HepG2 (cell line): ENCODE results near the gene RSBN1. TPM values are rescaled to one million over a fixed set of nuclear protein-coding genes. Genes with fewer than 3 reads are reported as not detected.
A peak's percentile ranks its signal among the peaks of the same experiment; 100 is the strongest.

Source experiments
- BHLHE40 ChIP-seq: IDR thresholded peaks from 2 replicates; pipeline ENCODE4 v1.6.1; 2011; ENCODE audit warnings: low read length, improper control_type of control experiment
- HNF4G ChIP-seq, 2 experiments: sonication (generic) in 1 of 2; formaldehyde crosslinking in 1 of 2; IDR thresholded peaks; 2 replicates each; pipeline versions ENCODE4 v1.4.0 to v1.6.1; 2011 to 2020; ENCODE audit warnings: borderline replicate concordance in 2 of 2, low read depth in 2 of 2, mild to moderate bottlenecking in 2 of 2, low read length in 1 of 2, missing genetic modification reagents in 1 of 2, moderate library complexity in 1 of 2
- HOXA5 ChIP-seq: sonication (generic); formaldehyde crosslinking; IDR thresholded peaks from 2 replicates; pipeline ENCODE4 v1.4.0; 2020; ENCODE audit warnings: missing genetic modification reagents
- IKZF1 ChIP-seq: fragments of 450-650 bp; IDR thresholded peaks from 2 replicates; pipeline ENCODE4 v1.7.1; 2016
- KLF6 ChIP-seq: IDR thresholded peaks from 2 replicates; pipeline ENCODE4 v1.8.0; 2016; ENCODE audit warnings: missing biosample characterization, missing genetic modification reagents
- KMT2A ChIP-seq: sonication (generic); formaldehyde crosslinking; IDR thresholded peaks from 2 replicates; pipeline ENCODE4 v1.4.0; 2020; ENCODE audit warnings: missing genetic modification reagents
- MEF2D ChIP-seq: sonication (generic); formaldehyde crosslinking; IDR thresholded peaks from 2 replicates; pipeline ENCODE4 v1.5.1; 2020; ENCODE audit warnings: mild to moderate bottlenecking, missing genetic modification reagents
- MEIS2 ChIP-seq: sonication (generic); formaldehyde crosslinking; IDR thresholded peaks from 2 replicates; pipeline ENCODE4 v1.9.0; 2021; ENCODE audit warnings: mild to moderate bottlenecking, missing genetic modification reagents
- PAF1 ChIP-seq: IDR thresholded peaks from 2 replicates; pipeline ENCODE4 v1.6.1; 2016; ENCODE audit warnings: missing genetic modification reagents, missing compliant biosample characterization
- POLR2G ChIP-seq: fragments of 200-400 bp; formaldehyde crosslinking; IDR thresholded peaks from 2 replicates; pipeline ENCODE4 v1.6.1; 2018; ENCODE audit warnings: mild to moderate bottlenecking, low read depth, low read length, moderate library complexity
- RAD21 ChIP-seq: fragments of 450-650 bp; formaldehyde crosslinking; IDR thresholded peaks from 2 replicates; pipeline ENCODE4 v1.5.0; 2020; ENCODE audit warnings: mild to moderate bottlenecking
- RCOR2 ChIP-seq: IDR thresholded peaks from 2 replicates; pipeline ENCODE4 v1.6.1; 2016; ENCODE audit warnings: missing biosample characterization, missing genetic modification reagents
- U2AF2 ChIP-seq: fragments of 200-400 bp; formaldehyde crosslinking; IDR thresholded peaks from 2 replicates; pipeline ENCODE4 v1.6.1; 2017; ENCODE audit warnings: low read depth, mild to moderate bottlenecking, low read length
- XBP1 ChIP-seq: sonication (generic); formaldehyde crosslinking; IDR thresholded peaks from 2 replicates; pipeline ENCODE4 v1.5.0; 2020; ENCODE audit warnings: missing genetic modification reagents
- ZNF546 ChIP-seq: sonication (generic); formaldehyde crosslinking; conservative IDR thresholded peaks from 2 replicates; pipeline ENCODE4 v1.8.1; 2023; ENCODE audit warnings: mild to moderate bottlenecking, missing genetic modification reagents
- ZNF891 ChIP-seq: sonication (generic); formaldehyde crosslinking; IDR thresholded peaks from 2 replicates; pipeline ENCODE4 v1.5.0; 2020; ENCODE audit warnings: mild to moderate bottlenecking, missing genetic modification reagents
- polyA plus RNA-seq, 8 experiments: library from polyadenylated mRNA; depleted of rRNA in 3 of 8; stranded (reverse) in 7 of 8; unstranded in 1 of 8; fragments of >200 nt; fragmentation: Illumina TruSeq in 4 of 8; extraction: Trizol in 4 of 8; gene quantifications; 2 replicates each; pipeline versions ENCODE4 v1.2.1 to v1.2.3, GENCODE V29; 2011 to 2016; ENCODE audit warnings: low read depth in 4 of 8, missing spikeins in 1 of 8, mixed read lengths in 1 of 8; ENCODE audit not compliant: insufficient read depth in 1 of 8
- total RNA-seq, 5 experiments: library from RNA; depleted of rRNA; stranded (reverse); fragments of >200 nt; fragmentation: Illumina TruSeq; extraction: Trizol; gene quantifications; 2 replicates each; pipeline ENCODE4 v1.2.3, GENCODE V29; 2016; ENCODE audit warnings: low read depth in 1 of 5
- TF ChIP-seq, protein P1 (sequence below): sonication (generic); formaldehyde crosslinking; IDR thresholded peaks from 2 replicates; pipeline ENCODE4 v1.4.0; 2020; ENCODE audit warnings: missing genetic modification reagents, borderline replicate concordance
- TF ChIP-seq, protein P2 (sequence below): sonication (generic); formaldehyde crosslinking; IDR thresholded peaks from 2 replicates; pipeline ENCODE4 v1.4.0; 2020; ENCODE audit warnings: missing genetic modification reagents
- TF ChIP-seq, protein P3 (sequence below): IDR thresholded peaks from 2 replicates; pipeline ENCODE4 v1.6.1; 2018; ENCODE audit warnings: missing genetic modification reagents, mild to moderate bottlenecking, missing compliant biosample characterization
- TF ChIP-seq, protein P4 (sequence below): IDR thresholded peaks from 2 replicates; pipeline ENCODE4 v1.6.1; 2018; ENCODE audit warnings: missing genetic modification reagents
- TF ChIP-seq, protein P5 (sequence below): sonication (generic); formaldehyde crosslinking; IDR thresholded peaks from 2 replicates; pipeline ENCODE4 v1.4.0; 2020; ENCODE audit warnings: mild to moderate bottlenecking, missing genetic modification reagents
- TF ChIP-seq, protein P6 (sequence below): sonication (generic); formaldehyde crosslinking; IDR thresholded peaks from 2 replicates; pipeline ENCODE4 v1.8.0; 2022; ENCODE audit warnings: mild to moderate bottlenecking, missing genetic modification reagents, borderline replicate concordance

The RSBN1 gene
- total and polyA plus RNA-seq, 2 of the 13 experiments (the other 11 are each of a cell fraction or from before 2014, with no cell fraction given) = 8.3 to 10.4 TPM

DNA sequence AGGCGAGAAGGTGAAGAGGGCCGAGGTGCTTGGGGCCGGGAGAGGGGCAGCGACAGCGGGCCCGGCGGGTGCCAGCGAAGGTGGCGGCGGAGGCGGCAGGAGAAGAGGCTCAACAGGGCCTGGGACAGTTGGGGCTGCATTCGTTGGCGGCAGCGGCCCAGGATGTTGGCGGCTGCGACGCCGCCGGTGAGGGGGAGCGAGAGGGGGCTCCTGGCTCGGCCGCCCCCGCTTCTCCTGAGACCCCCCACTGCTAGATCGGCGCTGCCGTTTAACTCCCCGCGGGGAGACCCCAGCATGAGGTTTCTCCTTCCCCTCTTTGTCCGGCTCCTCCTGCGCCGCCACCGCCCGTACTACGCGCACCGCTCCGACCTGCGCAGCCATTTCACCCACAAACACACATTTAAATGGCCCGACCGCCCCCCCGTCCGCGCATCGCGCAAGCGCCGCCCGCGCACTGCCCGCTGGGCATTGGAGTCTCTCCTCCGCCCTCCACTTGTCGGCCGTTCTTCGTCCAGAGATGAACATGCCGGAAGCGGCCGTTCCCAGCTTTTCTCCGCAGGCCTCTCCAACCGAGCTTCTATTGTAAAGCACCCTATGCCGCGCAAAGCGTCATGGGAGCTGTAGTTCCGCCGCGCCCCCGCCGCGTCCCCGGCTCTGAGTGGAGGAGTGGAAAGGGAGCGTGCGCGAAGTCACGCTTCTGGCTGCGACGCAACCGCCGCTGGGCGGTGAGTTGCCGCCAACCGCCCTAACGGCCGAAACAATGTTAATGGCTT is at the start of gene RSBN1 (continued):
- TF ChIP-seq, protein P1, sequence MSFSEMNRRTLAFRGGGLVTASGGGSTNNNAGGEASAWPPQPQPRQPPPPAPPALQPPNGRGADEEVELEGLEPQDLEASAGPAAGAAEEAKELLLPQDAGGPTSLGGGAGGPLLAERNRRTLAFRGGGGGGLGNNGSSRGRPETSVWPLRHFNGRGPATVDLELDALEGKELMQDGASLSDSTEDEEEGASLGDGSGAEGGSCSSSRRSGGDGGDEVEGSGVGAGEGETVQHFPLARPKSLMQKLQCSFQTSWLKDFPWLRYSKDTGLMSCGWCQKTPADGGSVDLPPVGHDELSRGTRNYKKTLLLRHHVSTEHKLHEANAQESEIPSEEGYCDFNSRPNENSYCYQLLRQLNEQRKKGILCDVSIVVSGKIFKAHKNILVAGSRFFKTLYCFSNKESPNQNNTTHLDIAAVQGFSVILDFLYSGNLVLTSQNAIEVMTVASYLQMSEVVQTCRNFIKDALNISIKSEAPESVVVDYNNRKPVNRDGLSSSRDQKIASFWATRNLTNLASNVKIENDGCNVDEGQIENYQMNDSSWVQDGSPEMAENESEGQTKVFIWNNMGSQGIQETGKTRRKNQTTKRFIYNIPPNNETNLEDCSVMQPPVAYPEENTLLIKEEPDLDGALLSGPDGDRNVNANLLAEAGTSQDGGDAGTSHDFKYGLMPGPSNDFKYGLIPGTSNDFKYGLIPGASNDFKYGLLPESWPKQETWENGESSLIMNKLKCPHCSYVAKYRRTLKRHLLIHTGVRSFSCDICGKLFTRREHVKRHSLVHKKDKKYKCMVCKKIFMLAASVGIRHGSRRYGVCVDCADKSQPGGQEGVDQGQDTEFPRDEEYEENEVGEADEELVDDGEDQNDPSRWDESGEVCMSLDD = no peak
- peak; percentile 65; the same call in 1 of the 2 replicates for TF ChIP-seq MEF2D (CRISPR knock-in tag)
- TF ChIP-seq, protein P2, sequence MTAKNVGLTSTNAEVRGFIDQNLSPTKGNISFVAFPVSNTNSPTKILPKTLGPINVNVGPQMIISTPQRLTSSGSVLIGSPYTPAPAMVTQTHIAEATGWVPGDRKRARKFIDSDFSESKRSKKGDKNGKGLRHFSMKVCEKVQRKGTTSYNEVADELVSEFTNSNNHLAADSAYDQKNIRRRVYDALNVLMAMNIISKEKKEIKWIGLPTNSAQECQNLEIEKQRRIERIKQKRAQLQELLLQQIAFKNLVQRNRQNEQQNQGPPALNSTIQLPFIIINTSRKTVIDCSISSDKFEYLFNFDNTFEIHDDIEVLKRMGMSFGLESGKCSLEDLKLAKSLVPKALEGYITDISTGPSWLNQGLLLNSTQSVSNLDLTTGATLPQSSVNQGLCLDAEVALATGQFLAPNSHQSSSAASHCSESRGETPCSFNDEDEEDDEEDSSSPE = peak; percentile 96
- TF ChIP-seq KMT2A = peak; percentile 21; the same call in 1 of the 2 replicates
- TF ChIP-seq RAD21 = no peak
- TF ChIP-seq HNF4G (IDR thresholded peaks at IDR 0.05; ENCODE audit: borderline replicate concordance, low read depth, low read length) = no peak
- 0 out of 2 replicates have a peak, but pooled peaks have one; percentile 15 for TF ChIP-seq HNF4G (CRISPR knock-in tag; IDR thresholded peaks at IDR 0.05; ENCODE audit: borderline replicate concordance, low read depth)
- no peak for TF ChIP-seq RCOR2 (CRISPR knock-in tag)
- peak; percentile 95 for TF ChIP-seq POLR2G
- peak; percentile 86 for TF ChIP-seq MEIS2 (CRISPR knock-in tag)
- no peak for TF ChIP-seq U2AF2
- no peak for TF ChIP-seq XBP1 (CRISPR knock-in tag)
- TF ChIP-seq, protein P3, sequence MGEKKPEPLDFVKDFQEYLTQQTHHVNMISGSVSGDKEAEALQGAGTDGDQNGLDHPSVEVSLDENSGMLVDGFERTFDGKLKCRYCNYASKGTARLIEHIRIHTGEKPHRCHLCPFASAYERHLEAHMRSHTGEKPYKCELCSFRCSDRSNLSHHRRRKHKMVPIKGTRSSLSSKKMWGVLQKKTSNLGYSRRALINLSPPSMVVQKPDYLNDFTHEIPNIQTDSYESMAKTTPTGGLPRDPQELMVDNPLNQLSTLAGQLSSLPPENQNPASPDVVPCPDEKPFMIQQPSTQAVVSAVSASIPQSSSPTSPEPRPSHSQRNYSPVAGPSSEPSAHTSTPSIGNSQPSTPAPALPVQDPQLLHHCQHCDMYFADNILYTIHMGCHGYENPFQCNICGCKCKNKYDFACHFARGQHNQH (CRISPR knock-in tag) = peak; percentile 76
- TF ChIP-seq BHLHE40 = peak; percentile 85
- no peak for TF ChIP-seq IKZF1
- TF ChIP-seq, protein P4, sequence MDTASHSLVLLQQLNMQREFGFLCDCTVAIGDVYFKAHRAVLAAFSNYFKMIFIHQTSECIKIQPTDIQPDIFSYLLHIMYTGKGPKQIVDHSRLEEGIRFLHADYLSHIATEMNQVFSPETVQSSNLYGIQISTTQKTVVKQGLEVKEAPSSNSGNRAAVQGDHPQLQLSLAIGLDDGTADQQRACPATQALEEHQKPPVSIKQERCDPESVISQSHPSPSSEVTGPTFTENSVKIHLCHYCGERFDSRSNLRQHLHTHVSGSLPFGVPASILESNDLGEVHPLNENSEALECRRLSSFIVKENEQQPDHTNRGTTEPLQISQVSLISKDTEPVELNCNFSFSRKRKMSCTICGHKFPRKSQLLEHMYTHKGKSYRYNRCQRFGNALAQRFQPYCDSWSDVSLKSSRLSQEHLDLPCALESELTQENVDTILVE = peak; percentile 76
- no peak for TF ChIP-seq PAF1 (CRISPR knock-in tag)
- no peak for TF ChIP-seq KLF6 (CRISPR knock-in tag)
- no peak for TF ChIP-seq ZNF546 (CRISPR knock-in tag)
- TF ChIP-seq, protein P5, sequence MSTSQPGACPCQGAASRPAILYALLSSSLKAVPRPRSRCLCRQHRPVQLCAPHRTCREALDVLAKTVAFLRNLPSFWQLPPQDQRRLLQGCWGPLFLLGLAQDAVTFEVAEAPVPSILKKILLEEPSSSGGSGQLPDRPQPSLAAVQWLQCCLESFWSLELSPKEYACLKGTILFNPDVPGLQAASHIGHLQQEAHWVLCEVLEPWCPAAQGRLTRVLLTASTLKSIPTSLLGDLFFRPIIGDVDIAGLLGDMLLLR (CRISPR knock-in tag) = no peak
- TF ChIP-seq HOXA5 = peak; percentile 74
- TF ChIP-seq, protein P6, sequence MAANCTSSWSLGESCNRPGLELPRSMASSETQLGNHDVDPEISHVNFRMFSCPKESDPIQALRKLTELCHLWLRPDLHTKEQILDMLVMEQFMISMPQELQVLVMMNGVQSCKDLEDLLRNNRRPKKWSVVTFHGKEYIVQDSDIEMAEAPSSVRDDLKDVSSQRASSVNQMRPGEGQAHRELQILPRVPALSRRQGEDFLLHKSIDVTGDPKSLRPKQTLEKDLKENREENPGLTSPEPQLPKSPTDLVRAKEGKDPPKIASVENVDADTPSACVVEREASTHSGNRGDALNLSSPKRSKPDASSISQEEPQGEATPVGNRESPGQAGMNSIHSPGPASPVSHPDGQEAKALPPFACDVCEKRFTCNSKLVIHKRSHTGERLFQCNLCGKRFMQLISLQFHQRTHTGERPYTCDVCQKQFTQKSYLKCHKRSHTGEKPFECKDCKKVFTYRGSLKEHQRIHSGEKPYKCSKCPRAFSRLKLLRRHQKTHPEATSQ = no peak
- 0 out of 2 replicates have a peak, but pooled peaks have one; percentile 4 for TF ChIP-seq ZNF891 (CRISPR knock-in tag)
